ENCODE results near the gene CD164. TPM values are rescaled to one million over a fixed set of nuclear protein-coding genes. Genes with fewer than 3 reads are reported as not detected.

CD164 gene
- total RNA-seq, 1 experiment from 2014 or later, result 175 TPM

DNA sequence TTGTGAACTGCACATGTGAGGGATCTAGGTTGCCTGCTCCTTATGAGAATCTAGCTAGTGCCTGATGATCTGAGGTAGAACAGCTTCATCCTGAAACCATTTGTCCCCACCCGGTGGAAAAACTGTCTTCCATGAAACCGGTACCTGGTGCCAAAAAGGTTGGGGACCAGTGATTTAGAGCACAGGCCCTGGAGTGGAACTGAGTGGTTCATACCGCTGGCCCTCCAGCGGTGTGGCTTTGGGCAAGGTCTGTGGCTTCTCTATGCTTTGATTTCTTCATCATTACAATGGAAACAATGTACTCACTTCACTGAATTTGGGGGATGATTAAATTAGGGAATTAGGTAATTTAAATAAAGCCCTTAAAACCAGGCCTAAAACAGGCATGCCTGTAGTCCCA lies 36.3 kb downstream of the CD164 start:
- Histone ChIP-seq H3K4me1 (ENCODE audit: low read length) (no peaks in the 10 kb centered on the region), H3K79me2 (ENCODE audit: low read length) (no peaks in the 10 kb centered on the region), H4K20me1 (ENCODE audit: insufficient read depth, low read depth, low read length) (no peaks in the 10 kb centered on the region), H3K27me3 (ENCODE audit: low read length) (no peaks in the 10 kb centered on the region), H2AFZ (ENCODE audit: low read length) (no peak overlapping the region), H3K4me3 (ENCODE audit: low read length) (no peak overlapping the region), H3K36me3 (ENCODE audit: insufficient read depth, low read length) (no peaks in the 10 kb centered on the region), H3K9me3 (ENCODE audit: low read length) (no peaks in the 10 kb centered on the region), H3K9ac (ENCODE audit: low read length) (no peak overlapping the region), H3K9me2 (replicated peaks; ENCODE audit: insufficient read depth, low read length) (no peaks in the 10 kb centered on the region), H3K4me2 (ENCODE audit: low read depth, low read length, poor library complexity, severe bottlenecking) (no peak overlapping the region), H3K27ac (ENCODE audit: low read length) (no peak overlapping the region)
- DNase-seq, result no peak

DNA sequence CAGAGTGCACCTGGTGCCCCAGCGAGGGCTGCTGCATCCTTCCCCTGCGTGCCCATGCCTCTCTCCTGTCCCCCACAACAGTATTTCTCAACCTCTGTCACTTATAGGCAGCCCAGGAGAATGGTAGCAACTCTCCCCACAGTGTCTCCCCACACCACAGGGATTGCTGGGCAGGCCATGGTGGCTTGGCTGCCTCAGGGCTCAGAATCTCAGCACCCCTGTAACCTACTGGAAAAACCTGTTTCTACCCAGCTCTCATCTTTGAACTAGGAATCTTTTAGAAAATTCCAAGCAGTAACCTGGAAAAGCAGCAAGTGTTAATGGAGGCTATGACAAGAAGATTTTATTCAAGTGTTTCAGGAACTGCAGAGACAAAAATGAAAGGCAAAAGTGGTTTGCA lies 38.0 kb downstream of the CD164 start:
- no peak overlapping the region for H3K27ac ChIP-seq (ENCODE audit: low read length)
- H3K79me2 ChIP-seq (ENCODE audit: low read length), result no peaks in the 10 kb centered on the region
- H3K9me2 ChIP-seq (replicated peaks; ENCODE audit: insufficient read depth, low read length), result no peaks in the 10 kb centered on the region
- H3K27me3 ChIP-seq (ENCODE audit: low read length), result no peaks in the 10 kb centered on the region
- no peaks in the 10 kb centered on the region for H3K36me3 ChIP-seq (ENCODE audit: insufficient read depth, low read length)
- no peak overlapping the region for H2AFZ ChIP-seq (ENCODE audit: low read length)
- H3K9ac ChIP-seq (ENCODE audit: low read length), result no peak overlapping the region
- no peaks in the 10 kb centered on the region for H3K9me3 ChIP-seq (ENCODE audit: low read length)
- H3K4me3 ChIP-seq (ENCODE audit: low read length), result no peak overlapping the region
- H4K20me1 ChIP-seq (ENCODE audit: insufficient read depth, low read depth, low read length), result no peaks in the 10 kb centered on the region
- H3K4me1 ChIP-seq (ENCODE audit: low read length), result no peaks in the 10 kb centered on the region
- no peak for DNase-seq
- no peak overlapping the region for H3K4me2 ChIP-seq (ENCODE audit: low read depth, low read length, poor library complexity, severe bottlenecking)

DNA sequence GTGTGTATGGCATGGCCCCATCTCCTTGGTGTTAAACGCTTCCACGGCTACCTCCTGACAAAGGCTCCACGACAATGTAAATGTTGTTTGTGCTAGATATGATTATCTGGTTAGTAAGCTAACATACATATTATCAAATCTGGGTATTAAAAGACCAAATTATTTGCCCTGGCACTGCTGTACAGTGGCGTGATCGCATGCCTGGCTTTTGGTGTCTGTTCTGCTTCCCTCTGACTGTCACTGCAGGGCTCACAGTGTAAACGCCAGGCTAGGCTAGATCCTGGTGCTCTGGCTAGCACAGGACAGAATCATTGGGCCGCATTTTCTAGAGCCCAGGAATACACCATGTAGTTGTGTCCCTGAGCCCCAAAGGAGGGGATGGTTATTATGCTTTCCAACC lies 38.7 kb downstream of the CD164 start:
- Histone ChIP-seq H3K27me3 (ENCODE audit: low read length) (no peaks in the 10 kb centered on the region), H3K4me3 (ENCODE audit: low read length) (no peak overlapping the region), H3K9ac (ENCODE audit: low read length) (no peak overlapping the region), H4K20me1 (ENCODE audit: insufficient read depth, low read depth, low read length) (no peaks in the 10 kb centered on the region), H3K36me3 (ENCODE audit: insufficient read depth, low read length) (no peaks in the 10 kb centered on the region), H3K79me2 (ENCODE audit: low read length) (no peaks in the 10 kb centered on the region), H3K9me2 (replicated peaks; ENCODE audit: insufficient read depth, low read length) (no peaks in the 10 kb centered on the region), H2AFZ (ENCODE audit: low read length) (no peak overlapping the region), H3K27ac (ENCODE audit: low read length) (no peak overlapping the region), H3K9me3 (ENCODE audit: low read length) (no peaks in the 10 kb centered on the region), H3K4me2 (ENCODE audit: low read depth, low read length, poor library complexity, severe bottlenecking) (no peak overlapping the region), H3K4me1 (ENCODE audit: low read length) (no peaks in the 10 kb centered on the region)
- no peak for DNase-seq

GRCh38 chr6:109342911-109343310 lies 39.4 kb downstream of the CD164 start:
- no peak for DNase-seq
- Histone ChIP-seq H3K9me3 (ENCODE audit: low read length) (no peaks in the 10 kb centered on the region), H3K4me3 (ENCODE audit: low read length) (no peak overlapping the region), H2AFZ (ENCODE audit: low read length) (no peak overlapping the region), H3K27ac (ENCODE audit: low read length) (no peak overlapping the region), H3K9me2 (replicated peaks; ENCODE audit: insufficient read depth, low read length) (no peaks in the 10 kb centered on the region), H3K36me3 (ENCODE audit: insufficient read depth, low read length) (no peaks in the 10 kb centered on the region), H4K20me1 (ENCODE audit: insufficient read depth, low read depth, low read length) (no peaks in the 10 kb centered on the region), H3K4me2 (ENCODE audit: low read depth, low read length, poor library complexity, severe bottlenecking) (no peak overlapping the region), H3K4me1 (ENCODE audit: low read length) (no peaks in the 10 kb centered on the region), H3K9ac (ENCODE audit: low read length) (no peak overlapping the region), H3K79me2 (ENCODE audit: low read length) (no peaks in the 10 kb centered on the region), H3K27me3 (ENCODE audit: low read length) (no peaks in the 10 kb centered on the region)

DNA sequence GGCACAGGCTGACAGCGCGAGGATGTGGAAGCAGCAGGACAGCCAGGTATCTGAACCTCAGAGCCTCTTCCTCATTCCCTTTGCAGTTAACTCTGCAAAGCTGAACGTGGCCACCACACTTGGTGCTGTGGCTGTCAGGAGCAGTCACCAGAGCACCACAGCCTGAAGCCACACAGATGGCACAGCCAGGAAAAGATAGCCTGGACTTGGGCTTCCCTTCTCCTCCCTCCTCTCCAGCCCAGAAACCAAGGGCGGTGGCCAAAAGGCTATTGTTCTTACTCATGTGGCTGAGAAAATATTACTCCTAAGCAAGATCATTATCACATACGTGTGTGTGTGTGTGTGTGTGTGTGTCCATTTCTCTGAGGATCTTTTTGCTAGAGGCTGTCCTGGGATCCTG lies 39.8 kb downstream of the CD164 start:
- Histone ChIP-seq H3K4me2 (ENCODE audit: low read depth, low read length, poor library complexity, severe bottlenecking) (no peak overlapping the region), H2AFZ (ENCODE audit: low read length) (no peak overlapping the region), H3K4me1 (ENCODE audit: low read length) (no peaks in the 10 kb centered on the region), H3K27ac (ENCODE audit: low read length) (no peak overlapping the region), H3K79me2 (ENCODE audit: low read length) (no peaks in the 10 kb centered on the region), H3K9me2 (replicated peaks; ENCODE audit: insufficient read depth, low read length) (no peaks in the 10 kb centered on the region), H3K9me3 (ENCODE audit: low read length) (no peaks in the 10 kb centered on the region), H3K27me3 (ENCODE audit: low read length) (no peaks in the 10 kb centered on the region), H3K4me3 (ENCODE audit: low read length) (no peak overlapping the region), H3K36me3 (ENCODE audit: insufficient read depth, low read length) (no peaks in the 10 kb centered on the region), H4K20me1 (ENCODE audit: insufficient read depth, low read depth, low read length) (no peaks in the 10 kb centered on the region), H3K9ac (ENCODE audit: low read length) (no peak overlapping the region)
- DNase-seq, result no peak

DNA sequence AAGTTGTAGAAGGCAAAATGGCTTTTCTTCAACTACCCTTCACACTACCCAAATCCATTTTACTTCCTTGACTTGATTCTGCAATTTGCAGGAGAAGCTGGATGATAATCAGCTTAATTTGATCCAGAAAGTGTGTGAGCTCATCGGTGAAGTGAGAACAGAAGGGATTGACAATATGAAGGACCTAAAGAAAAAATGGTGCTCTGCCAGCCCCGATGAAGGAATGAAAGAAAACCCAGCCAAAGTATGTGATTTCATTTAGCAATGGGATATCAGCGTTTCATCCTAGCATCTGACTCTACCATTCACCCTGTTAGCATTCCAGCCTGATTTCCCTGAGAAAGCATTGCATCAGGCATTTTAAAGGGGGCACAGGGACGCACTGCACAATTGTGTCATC lies 41.5 kb downstream of the CD164 start:
- DNase-seq, result no peak
- H2AFZ ChIP-seq (ENCODE audit: low read length), result no peak overlapping the region
- no peak overlapping the region for H3K27ac ChIP-seq (ENCODE audit: low read length)
- H4K20me1 ChIP-seq (ENCODE audit: insufficient read depth, low read depth, low read length), result no peaks in the 10 kb centered on the region
- no peak overlapping the region for H3K4me2 ChIP-seq (ENCODE audit: low read depth, low read length, poor library complexity, severe bottlenecking)
- H3K9ac ChIP-seq (ENCODE audit: low read length), result no peak overlapping the region
- no peak overlapping the region for H3K4me3 ChIP-seq (ENCODE audit: low read length)
- no peaks in the 10 kb centered on the region for H3K9me3 ChIP-seq (ENCODE audit: low read length)
- no peaks in the 10 kb centered on the region for H3K27me3 ChIP-seq (ENCODE audit: low read length)
- no peaks in the 10 kb centered on the region for H3K79me2 ChIP-seq (ENCODE audit: low read length)
- no peaks in the 10 kb centered on the region for H3K36me3 ChIP-seq (ENCODE audit: insufficient read depth, low read length)
- no peaks in the 10 kb centered on the region for H3K4me1 ChIP-seq (ENCODE audit: low read length)
- no peaks in the 10 kb centered on the region for H3K9me2 ChIP-seq (replicated peaks; ENCODE audit: insufficient read depth, low read length)

GRCh38 chr6:109339906-109340678 lies 42.2 kb downstream of the CD164 start:
- Histone ChIP-seq H4K20me1 (ENCODE audit: insufficient read depth, low read depth, low read length) (no peaks in the 10 kb centered on the region), H3K79me2 (ENCODE audit: low read length) (no peaks in the 10 kb centered on the region), H3K36me3 (ENCODE audit: insufficient read depth, low read length) (no peaks in the 10 kb centered on the region), H3K9ac (ENCODE audit: low read length) (no peak overlapping the region), H3K27ac (ENCODE audit: low read length) (no peak overlapping the region), H3K27me3 (ENCODE audit: low read length) (no peaks in the 10 kb centered on the region), H3K4me1 (ENCODE audit: low read length) (no peaks in the 10 kb centered on the region), H3K4me2 (ENCODE audit: low read depth, low read length, poor library complexity, severe bottlenecking) (no peak overlapping the region), H2AFZ (ENCODE audit: low read length) (no peak overlapping the region), H3K9me2 (replicated peaks; ENCODE audit: insufficient read depth, low read length) (no peaks in the 10 kb centered on the region), H3K9me3 (ENCODE audit: low read length) (no peaks in the 10 kb centered on the region), H3K4me3 (ENCODE audit: low read length) (no peak overlapping the region)
- DNase-seq, result no peak

DNA sequence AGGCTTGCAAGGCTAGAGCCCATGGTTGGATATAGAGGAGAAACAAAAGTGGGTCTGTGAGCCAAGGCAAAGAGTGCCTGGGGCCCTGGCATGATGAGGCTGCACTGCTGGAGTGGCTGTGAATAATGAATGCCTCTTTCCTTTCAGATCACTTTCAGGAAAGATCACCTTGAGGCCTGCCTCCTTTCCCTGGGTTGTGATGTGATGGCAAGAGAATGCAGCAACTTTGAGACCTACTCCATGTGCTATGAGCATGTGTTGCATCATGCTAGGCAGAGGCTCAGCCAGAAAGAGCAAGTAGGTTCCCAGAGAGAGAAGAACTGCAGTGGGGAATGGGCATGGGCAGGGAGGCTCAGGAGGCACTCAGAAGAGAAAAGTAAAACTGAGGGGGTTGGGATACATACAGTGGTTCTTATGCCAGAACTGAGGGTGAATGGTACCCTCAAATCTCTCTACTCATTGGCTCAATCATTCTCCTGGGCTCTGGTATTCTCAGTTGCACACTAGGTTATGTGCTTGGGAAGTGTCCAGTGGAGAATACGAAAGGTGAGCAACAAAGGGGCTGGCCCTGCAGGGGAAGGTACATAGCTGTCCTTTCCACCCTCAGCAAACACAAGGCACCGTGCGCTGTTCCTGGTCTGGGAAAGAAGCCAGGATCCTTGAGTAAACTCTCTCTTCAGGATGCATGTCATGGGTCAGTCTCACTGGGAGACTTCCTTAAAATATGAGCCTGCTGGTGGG lies 45.9 kb downstream of the CD164 start:
- Histone ChIP-seq H3K27ac (ENCODE audit: low read length) (no peak overlapping the region), H3K4me1 (ENCODE audit: low read length) (no peaks in the 10 kb centered on the region), H3K9me3 (ENCODE audit: low read length) (no peaks in the 10 kb centered on the region), H4K20me1 (ENCODE audit: insufficient read depth, low read depth, low read length) (no peaks in the 10 kb centered on the region), H3K4me3 (ENCODE audit: low read length) (no peak overlapping the region), H3K9ac (ENCODE audit: low read length) (no peak overlapping the region), H3K36me3 (ENCODE audit: insufficient read depth, low read length) (no peaks in the 10 kb centered on the region), H3K79me2 (ENCODE audit: low read length) (no peaks in the 10 kb centered on the region), H3K4me2 (ENCODE audit: low read depth, low read length, poor library complexity, severe bottlenecking) (no peak overlapping the region), H3K27me3 (ENCODE audit: low read length) (no peaks in the 10 kb centered on the region), H2AFZ (ENCODE audit: low read length) (no peak overlapping the region), H3K9me2 (replicated peaks; ENCODE audit: insufficient read depth, low read length) (no peaks in the 10 kb centered on the region)
- DNase-seq, result no peak
